Loucy (cell line): ENCODE measurements around the gene PCSK5.
A peak's percentile ranks its signal among the peaks of the same experiment; 100 is the strongest.

Experiments
- H2AFZ ChIP-seq: fragments of 200-600 bp; sonication (generic); 2 replicates; pipeline ENCODE4 v1.6.0; 2016; ENCODE audit warnings: antibody characterized with exemption, mild to moderate bottlenecking, low read length, moderate library complexity
- H3F3A ChIP-seq: fragments of 200-600 bp; 2 replicates; pipeline ENCODE4 v1.6.0; 2016; ENCODE audit warnings: antibody characterized with exemption, low read depth, mild to moderate bottlenecking
- H3K27me3 ChIP-seq: fragments of 200-600 bp; sonication (generic); 2 replicates; pipeline ENCODE4 v1.6.1; 2014; ENCODE audit warnings: low read length, mild to moderate bottlenecking; ENCODE audit not compliant: insufficient read depth, poor library complexity, severe bottlenecking
- H3K36me3 ChIP-seq: fragments of 200-600 bp; sonication (generic); 2 replicates; pipeline ENCODE4 v1.6.1; 2016; ENCODE audit warnings: low read length; ENCODE audit not compliant: insufficient read depth
- H3K4me1 ChIP-seq: fragments of 200-600 bp; sonication (generic); 2 replicates; pipeline ENCODE4 v1.5.1; 2014; ENCODE audit warnings: low read length, mild to moderate bottlenecking; ENCODE audit not compliant: insufficient read depth, poor library complexity, severe bottlenecking
- H3K4me2 ChIP-seq: fragments of 200-600 bp; sonication (generic); 2 replicates; pipeline ENCODE4 v1.6.0; 2014; ENCODE audit warnings: antibody characterized with exemption, low read length, low read depth, mild to moderate bottlenecking; ENCODE audit not compliant: poor library complexity, severe bottlenecking
- H3K4me3 ChIP-seq: fragments of 200-600 bp; sonication (generic); 2 replicates; pipeline ENCODE4 v1.5.1; 2014; ENCODE audit warnings: low read length, mild to moderate bottlenecking, mixed read lengths; ENCODE audit not compliant: poor library complexity, severe bottlenecking
- H3K79me2 ChIP-seq: fragments of 200-600 bp; sonication (generic); 2 replicates; pipeline ENCODE4 v1.6.1; 2014; ENCODE audit warnings: low read length; ENCODE audit not compliant: insufficient read depth
- H3K9ac ChIP-seq: fragments of 200-600 bp; sonication (generic); 2 replicates; pipeline ENCODE4 v1.6.0; 2014; ENCODE audit warnings: mild to moderate bottlenecking, low read depth, low read length, moderate library complexity; ENCODE audit not compliant: poor library complexity, severe bottlenecking
- H3K9me2 ChIP-seq: fragments of 200-600 bp; sonication (generic); replicated peaks from 2 replicates; pipeline ENCODE4 v1.6.1; 2016; ENCODE audit warnings: low read depth, low read length, mixed read lengths
- H3K9me3 ChIP-seq: fragments of 200-600 bp; sonication (generic); 2 replicates; pipeline ENCODE4 v1.6.1; 2014; ENCODE audit warnings: mild to moderate bottlenecking, antibody characterized with exemption, low read length, low read depth; ENCODE audit not compliant: insufficient read depth
- H4K20me1 ChIP-seq: fragments of 200-600 bp; sonication (generic); 2 replicates; pipeline ENCODE4 v1.6.0; 2014; ENCODE audit warnings: antibody characterized with exemption, low read length, mild to moderate bottlenecking; ENCODE audit not compliant: insufficient read depth, poor library complexity, severe bottlenecking
- EZH2phosphoT487 ChIP-seq: fragments of 200-600 bp; IDR thresholded peaks from 2 replicates; pipeline ENCODE4 v1.6.1; 2018; ENCODE audit warnings: antibody characterized with exemption, mild to moderate bottlenecking, moderate library complexity, borderline replicate concordance
- TF ChIP-seq, protein P1 (sequence below): fragments of 200-600 bp; sonication (generic); conservative IDR thresholded peaks from 2 replicates; pipeline ENCODE4 v1.5.1; 2014; ENCODE audit warnings: mild to moderate bottlenecking, antibody characterized with exemption, low read length

PCSK5 gene

GRCh38 chr9:75889977-75890471 lies 449 bp upstream of the PCSK5 start:
- peak overlapping the region; percentile 83 for H3K4me3 ChIP-seq
- H3K9me2 ChIP-seq, result no peaks in the 10 kb centered on the region
- H2AFZ ChIP-seq, result peak overlapping the region; percentile 100
- peaks cover 22% of the 10 kb centered on the region for H3K4me1 ChIP-seq
- H3K79me2 ChIP-seq, result no peaks in the 10 kb centered on the region
- no peaks in the 10 kb centered on the region for H3K36me3 ChIP-seq
- no peaks in the 10 kb centered on the region for H3K9me3 ChIP-seq
- 0 out of 2 replicates have a peak, but pooled peaks cover 4% of the 10 kb centered on the region for H3F3A ChIP-seq
- TF ChIP-seq EZH2phosphoT487, result no peak
- TF ChIP-seq, protein P1, sequence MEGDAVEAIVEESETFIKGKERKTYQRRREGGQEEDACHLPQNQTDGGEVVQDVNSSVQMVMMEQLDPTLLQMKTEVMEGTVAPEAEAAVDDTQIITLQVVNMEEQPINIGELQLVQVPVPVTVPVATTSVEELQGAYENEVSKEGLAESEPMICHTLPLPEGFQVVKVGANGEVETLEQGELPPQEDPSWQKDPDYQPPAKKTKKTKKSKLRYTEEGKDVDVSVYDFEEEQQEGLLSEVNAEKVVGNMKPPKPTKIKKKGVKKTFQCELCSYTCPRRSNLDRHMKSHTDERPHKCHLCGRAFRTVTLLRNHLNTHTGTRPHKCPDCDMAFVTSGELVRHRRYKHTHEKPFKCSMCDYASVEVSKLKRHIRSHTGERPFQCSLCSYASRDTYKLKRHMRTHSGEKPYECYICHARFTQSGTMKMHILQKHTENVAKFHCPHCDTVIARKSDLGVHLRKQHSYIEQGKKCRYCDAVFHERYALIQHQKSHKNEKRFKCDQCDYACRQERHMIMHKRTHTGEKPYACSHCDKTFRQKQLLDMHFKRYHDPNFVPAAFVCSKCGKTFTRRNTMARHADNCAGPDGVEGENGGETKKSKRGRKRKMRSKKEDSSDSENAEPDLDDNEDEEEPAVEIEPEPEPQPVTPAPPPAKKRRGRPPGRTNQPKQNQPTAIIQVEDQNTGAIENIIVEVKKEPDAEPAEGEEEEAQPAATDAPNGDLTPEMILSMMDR, result no peak
- H4K20me1 ChIP-seq, result peaks cover 4% of the 10 kb centered on the region
- peak overlapping the region; percentile 69 for H3K9ac ChIP-seq
- peaks cover 22% of the 10 kb centered on the region for H3K27me3 ChIP-seq
- H3K4me2 ChIP-seq, result peak overlapping the region; percentile 88

DNA sequence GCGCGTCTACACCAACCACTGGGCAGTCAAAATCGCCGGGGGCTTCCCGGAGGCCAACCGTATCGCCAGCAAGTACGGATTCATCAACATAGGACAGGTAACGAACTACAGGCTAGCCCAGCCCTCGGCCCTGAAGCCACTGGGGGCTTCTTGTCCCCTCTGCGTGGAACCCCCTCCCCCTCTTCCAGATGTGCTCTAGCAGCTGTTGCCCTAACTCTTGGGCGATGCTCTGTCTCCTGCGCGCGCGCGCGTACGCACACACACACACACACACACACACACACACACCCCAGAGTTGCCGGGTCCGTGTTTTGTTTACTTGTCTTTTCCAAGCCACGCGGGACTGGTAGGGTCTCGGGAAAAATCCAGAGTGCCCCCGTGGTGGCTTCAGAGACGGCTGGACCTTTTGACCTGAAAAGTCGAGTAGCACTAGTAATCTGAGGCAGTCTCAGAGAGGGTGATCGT lies 836 bp downstream of the PCSK5 start:
- peak overlapping the region; percentile 69 for H3K9ac ChIP-seq
- H2AFZ ChIP-seq, result peak overlapping the region; percentile 100
- TF ChIP-seq, protein P1, result no peak
- no peak for TF ChIP-seq EZH2phosphoT487
- H3K79me2 ChIP-seq, result no peaks in the 10 kb centered on the region
- H3K4me1 ChIP-seq, result peaks cover 22% of the 10 kb centered on the region
- H3K9me3 ChIP-seq, result no peaks in the 10 kb centered on the region
- peak overlapping the region; percentile 88 for H3K4me2 ChIP-seq
- no peaks in the 10 kb centered on the region for H3K36me3 ChIP-seq
- H3K4me3 ChIP-seq, result peak overlapping the region; percentile 83
- no peaks in the 10 kb centered on the region for H3K9me2 ChIP-seq
- H3F3A ChIP-seq, result 0 out of 2 replicates have a peak, but pooled peaks cover 4% of the 10 kb centered on the region
- H4K20me1 ChIP-seq, result peaks cover 4% of the 10 kb centered on the region
- H3K27me3 ChIP-seq, result peaks cover 22% of the 10 kb centered on the region

DNA sequence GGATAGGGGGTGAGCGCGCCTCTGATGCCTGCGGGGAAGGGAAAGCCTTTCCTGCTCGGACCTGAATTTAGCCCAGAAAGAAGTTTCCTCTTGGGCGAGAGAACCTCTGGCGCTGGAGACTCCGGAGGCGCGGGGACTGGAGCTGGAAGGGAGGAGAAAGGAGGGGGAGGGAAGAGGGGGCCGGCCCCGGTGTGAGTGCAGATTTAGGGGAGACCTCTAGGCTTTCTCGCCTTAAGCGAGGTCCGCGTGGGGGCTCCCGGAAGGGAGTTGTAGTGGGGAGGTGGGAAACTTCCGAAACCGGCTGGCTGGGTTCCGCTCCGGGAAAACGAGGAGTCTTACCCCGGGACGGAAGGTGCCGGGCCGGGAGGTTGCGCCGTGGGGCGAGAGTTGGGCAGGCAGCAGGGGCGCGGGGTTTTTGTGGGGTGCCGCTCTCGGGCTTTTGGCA lies 1.3 kb downstream of the PCSK5 start:
- H4K20me1 ChIP-seq, result peaks cover 4% of the 10 kb centered on the region
- peak overlapping the region; percentile 32 for H2AFZ ChIP-seq
- H3F3A ChIP-seq, result 0 out of 2 replicates have a peak, but pooled peaks cover 4% of the 10 kb centered on the region
- H3K4me2 ChIP-seq, result peak overlapping the region; percentile 88
- H3K36me3 ChIP-seq, result no peaks in the 10 kb centered on the region
- no peaks in the 10 kb centered on the region for H3K9me2 ChIP-seq
- TF ChIP-seq, protein P1, result no peak
- no peak for TF ChIP-seq EZH2phosphoT487
- peaks cover 22% of the 10 kb centered on the region for H3K4me1 ChIP-seq
- H3K79me2 ChIP-seq, result no peaks in the 10 kb centered on the region
- H3K4me3 ChIP-seq, result peak overlapping the region; percentile 83
- H3K9ac ChIP-seq, result peak overlapping the region; percentile 69
- peaks cover 22% of the 10 kb centered on the region for H3K27me3 ChIP-seq
- H3K9me3 ChIP-seq, result no peaks in the 10 kb centered on the region
